Endothelial cell of umbilical vein (primary cell): Measurements from ENCODE around the gene FBXO48. TPM values are rescaled to one million over a fixed set of nuclear protein-coding genes. Genes with fewer than 3 reads are reported as not detected.

ENCODE experiments used
- BruUV-seq: library from RNA; stranded (reverse); fragments of 400-500 nt; replicated peaks from 2 replicates; lab custom pipeline; 2021; lab: Mats Ljungman, UMichigan
- CTCF ChIA-PET: fragments of 300-600, 350-600 bp; sonication (Branson Sonifier 250); formaldehyde crosslinking; loops from one replicate; lab custom pipeline; 2021; ENCODE audit warnings: antibody characterized with exemption, inconsistent platforms; lab: Charles Lee
- POLR2A ChIA-PET: fragments of 300-600, 350-600 bp; sonication (Branson Sonifier 250); formaldehyde crosslinking; loops from one replicate; lab custom pipeline; 2021; ENCODE audit warnings: antibody characterized with exemption, inconsistent platforms; lab: Charles Lee
- DNase-seq: peaks from one replicate; pipeline ENCODE4 v3.0.0-alpha.2; 2011; ENCODE audit warnings: low read depth, low spot score
- FAIRE-seq: peaks from 2 replicates; lab custom pipeline; 2011; peaks lifted over from hg19 to GRCh38; lab: Jason Lieb, UNC
- H2AFZ ChIP-seq: 2 replicates; pipeline ENCODE4 v1.6.0; 2012; ENCODE audit warnings: low read depth, low read length, control low read depth, inconsistent platforms
- H3K27ac ChIP-seq: 2 replicates; pipeline ENCODE4 v1.5.1; 2011; ENCODE audit warnings: low read depth, mild to moderate bottlenecking, control low read depth, low read length, moderate library complexity; ENCODE audit not compliant: insufficient read depth
- H3K27me3 ChIP-seq, 2 experiments: 2 replicates each; pipeline versions ENCODE4 v1.6.0 to v1.6.1; 2011; ENCODE audit warnings: low read length in 2 of 2, mixed read lengths in 1 of 2; ENCODE audit not compliant: control insufficient read depth in 2 of 2, insufficient read depth in 2 of 2
- H3K36me3 ChIP-seq, 2 experiments: 2 replicates in 1 of 2; 3 replicates in 1 of 2; pipeline ENCODE4 v1.5.1; 2011; ENCODE audit warnings: low read length in 2 of 2, mild to moderate bottlenecking in 1 of 2, moderate library complexity in 1 of 2; ENCODE audit not compliant: control insufficient read depth in 2 of 2, insufficient read depth in 2 of 2; ENCODE audit errors: extremely low read depth in 1 of 2
- H3K4me1 ChIP-seq: 3 replicates; pipeline ENCODE4 v1.5.1; 2011; ENCODE audit warnings: mild to moderate bottlenecking, low read length; ENCODE audit not compliant: control insufficient read depth, insufficient read depth; ENCODE audit errors: extremely low read depth
- H3K4me2 ChIP-seq: 2 replicates; pipeline ENCODE4 v1.6.1; 2011; ENCODE audit warnings: low read length, control low read depth, mixed read lengths; ENCODE audit not compliant: insufficient read depth
- H3K4me3 ChIP-seq, 3 experiments: fragments of 200-600 bp in 1 of 3; sonication (generic), shearing (Covaris generic) in 1 of 3; replicated peaks in 1 of 3; 2 replicates each; pipeline ENCODE4 v1.5.1; 2011 to 2016; ENCODE audit warnings: control low read depth in 3 of 3, low read length in 3 of 3, mild to moderate bottlenecking in 2 of 3, inconsistent platforms in 1 of 3, low read depth in 1 of 3, moderate library complexity in 1 of 3; ENCODE audit not compliant: insufficient read depth in 1 of 3
- H3K79me2 ChIP-seq: 2 replicates; pipeline ENCODE4 v1.6.0; 2012; ENCODE audit warnings: low read length, inconsistent platforms; ENCODE audit not compliant: control insufficient read depth, insufficient read depth
- H3K9ac ChIP-seq: replicated peaks from 2 replicates; pipeline ENCODE3; 2011; ENCODE audit warnings: low read length, control low read depth; ENCODE audit not compliant: insufficient read depth; ENCODE audit errors: extremely low read depth
- H3K9me1 ChIP-seq: replicated peaks from 3 replicates; pipeline ENCODE4 v1.6.0; 2011; ENCODE audit warnings: mild to moderate bottlenecking, low read length; ENCODE audit not compliant: control insufficient read depth, insufficient read depth; ENCODE audit errors: extremely low read depth
- H3K9me3 ChIP-seq: replicated peaks from 2 replicates; pipeline ENCODE4 v1.5.1; 2012; ENCODE audit warnings: low read length, inconsistent platforms; ENCODE audit not compliant: control insufficient read depth, insufficient read depth
- H4K20me1 ChIP-seq: replicated peaks from 2 replicates; pipeline ENCODE3; 2011; ENCODE audit warnings: mild to moderate bottlenecking, low read length; ENCODE audit not compliant: control insufficient read depth, insufficient read depth; ENCODE audit errors: extremely low read depth
- CTCF ChIP-seq, 2 donors: IDR thresholded peaks; 1 replicate in 1 of 2; 2 replicates in 1 of 2; pipeline ENCODE4 v1.5.1; 2011; ENCODE audit warnings: low read length in 2 of 2, mild to moderate bottlenecking in 2 of 2, moderate library complexity in 2 of 2, control low read depth in 1 of 2, inconsistent platforms in 1 of 2, low read depth in 1 of 2; ENCODE audit not compliant: insufficient read depth in 1 of 2; ENCODE audit errors: extremely low read depth in 1 of 2
- EZH2 ChIP-seq: IDR thresholded peaks from 2 replicates; pipeline ENCODE4 v1.6.1; 2012; ENCODE audit warnings: borderline replicate concordance, low read depth, mild to moderate bottlenecking, moderate library complexity, low read length, inconsistent platforms; ENCODE audit not compliant: severe bottlenecking
- FOS ChIP-seq: IDR thresholded peaks from 2 replicates; pipeline ENCODE4 v1.6.1; 2011; ENCODE audit warnings: mild to moderate bottlenecking, low read length, moderate library complexity, borderline replicate concordance; ENCODE audit not compliant: insufficient read depth
- GATA2 ChIP-seq: IDR thresholded peaks from 2 replicates; pipeline ENCODE4 v1.7.0; 2011; ENCODE audit warnings: low read depth, mild to moderate bottlenecking, moderate library complexity, mixed read lengths, low read length; ENCODE audit not compliant: insufficient read length, insufficient read depth
- JUN ChIP-seq: IDR thresholded peaks from 2 replicates; pipeline ENCODE4 v1.6.1; 2011; ENCODE audit warnings: borderline replicate concordance, low read depth; ENCODE audit not compliant: insufficient read length, insufficient read depth
- MYC ChIP-seq: IDR thresholded peaks from one replicate; pipeline ENCODE4 v1.6.1; 2011; ENCODE audit warnings: mild to moderate bottlenecking, low read depth, low read length
- POLR2A ChIP-seq: IDR thresholded peaks from 2 replicates; pipeline ENCODE4 v1.6.1; 2012; ENCODE audit warnings: low read depth, mild to moderate bottlenecking, control low read depth, low read length
- POLR2AphosphoS5 ChIP-seq: IDR thresholded peaks from 2 replicates; pipeline ENCODE4 v1.6.1; 2012; ENCODE audit warnings: low read depth, mild to moderate bottlenecking, control low read depth, low read length, moderate library complexity; ENCODE audit not compliant: insufficient read depth
- dilution Hi-C: fragments of 300-500 bp; cut with MboI; formaldehyde crosslinking; loops from one replicate; pipeline ENCODE4 v1.15.0; 2019; ENCODE audit warnings: low sequenced_read_pairs; ENCODE audit not compliant: extremely low pct_ligation_motif_present
- intact Hi-C: fragments of 100-400 bp; cut with micrococcal nuclease; formaldehyde crosslinking; loops from one replicate; pipeline ENCODE4 v1.10.0; 2022
- polyA plus RNA-seq, 4 experiments: library from polyadenylated mRNA; depleted of rRNA in 3 of 4; stranded (reverse) in 3 of 4; unstranded in 1 of 4; fragments of >200 nt; gene quantifications; 2 replicates each; pipeline versions ENCODE4 v1.2.1 to v1.2.3, GENCODE V29; 2011 to 2012; ENCODE audit warnings: missing spikeins in 1 of 4
- total RNA-seq: library from RNA; stranded (reverse); gene quantifications from 2 replicates; pipeline ENCODE4 v1.2.3, GENCODE V29; 2021
- TF ChIP-seq, protein P1 (sequence below): IDR thresholded peaks from 2 replicates; pipeline ENCODE4 v1.6.1; 2011; ENCODE audit not compliant: insufficient read depth, insufficient read length

The FBXO48 gene
- total and polyA plus RNA-seq, 2 donors (not counting 3 experiments of a cell fraction or from before 2014, with no cell fraction given), result 0.46 to 0.73 TPM

DNA sequence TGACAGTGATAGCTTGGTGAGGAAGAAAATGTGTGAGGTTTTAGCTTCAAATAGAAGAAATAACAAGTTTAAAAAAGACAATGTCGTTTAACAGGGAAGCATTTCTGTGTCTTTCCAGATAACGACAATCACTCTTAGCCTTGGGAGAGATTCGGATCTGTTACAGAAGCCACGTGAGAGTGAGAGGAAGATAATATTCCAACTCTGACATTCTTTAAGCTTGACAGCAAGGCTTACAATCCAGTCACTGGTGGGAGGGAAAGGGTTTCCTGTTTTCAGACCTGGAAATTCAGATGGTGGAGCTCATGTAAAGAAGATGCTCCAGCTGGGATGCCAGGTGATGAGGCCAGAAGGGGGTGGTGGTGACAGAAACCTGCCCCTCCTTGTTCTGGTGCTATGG lies 30.8 kb downstream of the FBXO48 start:
- Histone ChIP-seq H3K79me2 (no peaks in the 10 kb centered on the region), H3K4me3 (no peak overlapping the region), H3K9me1 (no peaks in the 10 kb centered on the region), H3K27me3 (peaks cover under 1 to 8% of the 10 kb centered on the region in 2 experiments), H3K9ac (no peak overlapping the region), H2AFZ (no peak overlapping the region), H4K20me1 (no peaks in the 10 kb centered on the region), H3K27ac (no peak overlapping the region), H3K9me3 (no peaks in the 10 kb centered on the region), H3K36me3 (no peaks in the 10 kb centered on the region), H3K4me1 (no peaks in the 10 kb centered on the region), H3K4me2 (no peak overlapping the region)
- CTCF ChIA-PET, result interaction anchor here (0.7 kb wide), 1 partner anchor 314 kb away, joined by 3 read pairs; no protein-coding TSS in a partner anchor
- no peak for TF ChIP-seq MYC
- no peak for TF ChIP-seq CTCF (IDR thresholded peaks at IDR 0.05; ENCODE audit: extremely low read depth in 1 of 2, insufficient read depth in 1 of 2, low read depth in 1 of 2, low read length in 2 of 2)
- no peak for TF ChIP-seq FOS
- TF ChIP-seq GATA2, result no peak
- TF ChIP-seq JUN, result no peak
- no TSS peak for BruUV-seq
- no peak for FAIRE-seq
- dilution Hi-C loops (no loop called here), intact Hi-C loops (no loop called here)
- POLR2A ChIA-PET, result no interaction called here
- no peak for DNase-seq

GRCh38 chr2:68435615-68436014 lies 31.5 kb downstream of the FBXO48 start:
- intact Hi-C loops (no loop called here), dilution Hi-C loops (no loop called here)
- Histone ChIP-seq H3K36me3 (no peaks in the 10 kb centered on the region), H3K4me1 (no peaks in the 10 kb centered on the region), H3K4me3 (no peak overlapping the region), H3K4me2 (no peak overlapping the region), H4K20me1 (no peaks in the 10 kb centered on the region), H3K27ac (no peak overlapping the region), H3K9ac (no peak overlapping the region), H3K27me3 (peaks cover 5 to 8% of the 10 kb centered on the region in 2 experiments), H3K79me2 (no peaks in the 10 kb centered on the region), H2AFZ (no peak overlapping the region), H3K9me1 (no peaks in the 10 kb centered on the region), H3K9me3 (no peaks in the 10 kb centered on the region)
- CTCF ChIA-PET, result no interaction called here
- BruUV-seq, result no TSS peak
- TF ChIP-seq CTCF (IDR thresholded peaks at IDR 0.05; ENCODE audit: extremely low read depth in 1 of 2, insufficient read depth in 1 of 2, low read depth in 1 of 2, low read length in 2 of 2) (no peak), FOS (no peak), POLR2AphosphoS5 (no peak), POLR2A (no peak), EZH2 (no peak), JUN (no peak), MYC (no peak), GATA2 (no peak)
- TF ChIP-seq, protein P1, sequence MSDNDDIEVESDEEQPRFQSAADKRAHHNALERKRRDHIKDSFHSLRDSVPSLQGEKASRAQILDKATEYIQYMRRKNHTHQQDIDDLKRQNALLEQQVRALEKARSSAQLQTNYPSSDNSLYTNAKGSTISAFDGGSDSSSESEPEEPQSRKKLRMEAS, result no peak
- FAIRE-seq, result no peak
- POLR2A ChIA-PET, result no interaction called here
- no peak for DNase-seq
